Measurements from ENCODE around the gene MCC.

Gene MCC

GRCh38 chr5:113108485-113108884 is 379.8 kb downstream of the MCC start:
- no peaks in the 10 kb centered on the region for H3K36me3 ChIP-seq (ENCODE audit: control insufficient read depth in 2 of 2, insufficient read depth in 2 of 2, low read length in 2 of 2)
- no peaks in the 10 kb centered on the region for H3K9me3 ChIP-seq (ENCODE audit: control insufficient read depth in 2 of 2, low read length in 2 of 2)
- no peak overlapping the region for H3K9ac ChIP-seq (ENCODE audit: low read depth in 1 of 2, low read length in 2 of 2)
- H3K27ac ChIP-seq (ENCODE audit: low read depth in 2 of 2, low read length in 2 of 2), result no peak overlapping the region
- no peaks in the 10 kb centered on the region for H3K4me1 ChIP-seq (ENCODE audit: control insufficient read depth in 2 of 2, insufficient read depth in 2 of 2, low read length in 2 of 2)
- H3K27me3 ChIP-seq (ENCODE audit: control insufficient read depth in 2 of 2, insufficient read depth in 2 of 2, low read length in 2 of 2), result no peaks in the 10 kb centered on the region
- no peak overlapping the region for H3K4me3 ChIP-seq (ENCODE audit: low read length in 2 of 2)

- Histone ChIP-seq H3K4me1 (ENCODE audit: control insufficient read depth in 2 of 2, insufficient read depth in 2 of 2, low read length in 2 of 2) (no peaks in the 10 kb centered on the region), H3K9me3 (ENCODE audit: control insufficient read depth in 2 of 2, low read length in 2 of 2) (no peaks in the 10 kb centered on the region), H3K9ac (ENCODE audit: low read depth in 1 of 2, low read length in 2 of 2) (no peak overlapping the region), H3K27me3 (ENCODE audit: control insufficient read depth in 2 of 2, insufficient read depth in 2 of 2, low read length in 2 of 2) (no peaks in the 10 kb centered on the region), H3K36me3 (ENCODE audit: control insufficient read depth in 2 of 2, insufficient read depth in 2 of 2, low read length in 2 of 2) (no peaks in the 10 kb centered on the region), H3K27ac (ENCODE audit: low read depth in 2 of 2, low read length in 2 of 2) (no peak overlapping the region), H3K4me3 (ENCODE audit: low read length in 2 of 2) (no peak overlapping the region)
Observed at GRCh38 chr5:113106821-113107220, 381.4 kb downstream of the MCC start.

GRCh38 chr5:113105693-113106280 is 382.5 kb downstream of the MCC start:
- H3K9me3 ChIP-seq (ENCODE audit: control insufficient read depth in 2 of 2, low read length in 2 of 2), result no peaks in the 10 kb centered on the region
- no peak overlapping the region for H3K9ac ChIP-seq (ENCODE audit: low read depth in 1 of 2, low read length in 2 of 2)
- no peaks in the 10 kb centered on the region for H3K4me1 ChIP-seq (ENCODE audit: control insufficient read depth in 2 of 2, insufficient read depth in 2 of 2, low read length in 2 of 2)
- H3K27me3 ChIP-seq (ENCODE audit: control insufficient read depth in 2 of 2, insufficient read depth in 2 of 2, low read length in 2 of 2), result no peaks in the 10 kb centered on the region
- no peak overlapping the region for H3K4me3 ChIP-seq (ENCODE audit: low read length in 2 of 2)
- H3K36me3 ChIP-seq (ENCODE audit: control insufficient read depth in 2 of 2, insufficient read depth in 2 of 2, low read length in 2 of 2), result no peaks in the 10 kb centered on the region
- H3K27ac ChIP-seq (ENCODE audit: low read depth in 2 of 2, low read length in 2 of 2), result no peak overlapping the region

GRCh38 chr5:113103330-113103729 is 384.9 kb downstream of the MCC start:
- H3K4me1 ChIP-seq (ENCODE audit: control insufficient read depth in 2 of 2, insufficient read depth in 2 of 2, low read length in 2 of 2), result no peaks in the 10 kb centered on the region
- H3K27me3 ChIP-seq (ENCODE audit: control insufficient read depth in 2 of 2, insufficient read depth in 2 of 2, low read length in 2 of 2), result no peaks in the 10 kb centered on the region
- H3K27ac ChIP-seq (ENCODE audit: low read depth in 2 of 2, low read length in 2 of 2), result no peak overlapping the region
- H3K4me3 ChIP-seq (ENCODE audit: low read length in 2 of 2), result no peak overlapping the region
- no peak overlapping the region for H3K9ac ChIP-seq (ENCODE audit: low read depth in 1 of 2, low read length in 2 of 2)
- no peaks in the 10 kb centered on the region for H3K36me3 ChIP-seq (ENCODE audit: control insufficient read depth in 2 of 2, insufficient read depth in 2 of 2, low read length in 2 of 2)
- H3K9me3 ChIP-seq (ENCODE audit: control insufficient read depth in 2 of 2, low read length in 2 of 2), result no peaks in the 10 kb centered on the region

GRCh38 chr5:113102121-113102531 is 386.1 kb downstream of the MCC start:
- Histone ChIP-seq H3K4me1 (ENCODE audit: control insufficient read depth in 2 of 2, insufficient read depth in 2 of 2, low read length in 2 of 2) (no peaks in the 10 kb centered on the region), H3K9ac (ENCODE audit: low read depth in 1 of 2, low read length in 2 of 2) (no peak overlapping the region), H3K27me3 (ENCODE audit: control insufficient read depth in 2 of 2, insufficient read depth in 2 of 2, low read length in 2 of 2) (no peaks in the 10 kb centered on the region), H3K9me3 (ENCODE audit: control insufficient read depth in 2 of 2, low read length in 2 of 2) (no peaks in the 10 kb centered on the region), H3K36me3 (ENCODE audit: control insufficient read depth in 2 of 2, insufficient read depth in 2 of 2, low read length in 2 of 2) (no peaks in the 10 kb centered on the region), H3K27ac (ENCODE audit: low read depth in 2 of 2, low read length in 2 of 2) (no peak overlapping the region), H3K4me3 (ENCODE audit: low read length in 2 of 2) (no peak overlapping the region)

GRCh38 chr5:113100981-113101380 is 387.3 kb downstream of the MCC start:
- Histone ChIP-seq H3K4me1 (ENCODE audit: control insufficient read depth in 2 of 2, insufficient read depth in 2 of 2, low read length in 2 of 2) (no peaks in the 10 kb centered on the region), H3K9ac (ENCODE audit: low read depth in 1 of 2, low read length in 2 of 2) (no peak overlapping the region), H3K36me3 (ENCODE audit: control insufficient read depth in 2 of 2, insufficient read depth in 2 of 2, low read length in 2 of 2) (no peaks in the 10 kb centered on the region), H3K27me3 (ENCODE audit: control insufficient read depth in 2 of 2, insufficient read depth in 2 of 2, low read length in 2 of 2) (no peaks in the 10 kb centered on the region), H3K9me3 (ENCODE audit: control insufficient read depth in 2 of 2, low read length in 2 of 2) (no peaks in the 10 kb centered on the region), H3K27ac (ENCODE audit: low read depth in 2 of 2, low read length in 2 of 2) (no peak overlapping the region), H3K4me3 (ENCODE audit: low read length in 2 of 2) (no peak overlapping the region)

- Histone ChIP-seq H3K4me3 (ENCODE audit: low read length in 2 of 2) (no peak overlapping the region), H3K4me1 (ENCODE audit: control insufficient read depth in 2 of 2, insufficient read depth in 2 of 2, low read length in 2 of 2) (no peaks in the 10 kb centered on the region), H3K9ac (ENCODE audit: low read depth in 1 of 2, low read length in 2 of 2) (no peak overlapping the region), H3K27me3 (ENCODE audit: control insufficient read depth in 2 of 2, insufficient read depth in 2 of 2, low read length in 2 of 2) (no peaks in the 10 kb centered on the region), H3K9me3 (ENCODE audit: control insufficient read depth in 2 of 2, low read length in 2 of 2) (no peaks in the 10 kb centered on the region), H3K36me3 (ENCODE audit: control insufficient read depth in 2 of 2, insufficient read depth in 2 of 2, low read length in 2 of 2) (no peaks in the 10 kb centered on the region), H3K27ac (ENCODE audit: low read depth in 2 of 2, low read length in 2 of 2) (no peak overlapping the region)
Observed at GRCh38 chr5:113099822-113100221, 388.4 kb downstream of the MCC start.

GRCh38 chr5:113098378-113098777 is 389.9 kb downstream of the MCC start:
- Histone ChIP-seq H3K4me3 (ENCODE audit: low read length in 2 of 2) (no peak overlapping the region), H3K27ac (ENCODE audit: low read depth in 2 of 2, low read length in 2 of 2) (no peak overlapping the region), H3K27me3 (ENCODE audit: control insufficient read depth in 2 of 2, insufficient read depth in 2 of 2, low read length in 2 of 2) (no peaks in the 10 kb centered on the region), H3K36me3 (ENCODE audit: control insufficient read depth in 2 of 2, insufficient read depth in 2 of 2, low read length in 2 of 2) (no peaks in the 10 kb centered on the region), H3K4me1 (ENCODE audit: control insufficient read depth in 2 of 2, insufficient read depth in 2 of 2, low read length in 2 of 2) (no peaks in the 10 kb centered on the region), H3K9ac (ENCODE audit: low read depth in 1 of 2, low read length in 2 of 2) (no peak overlapping the region), H3K9me3 (ENCODE audit: control insufficient read depth in 2 of 2, low read length in 2 of 2) (no peaks in the 10 kb centered on the region)

- H3K9me3 ChIP-seq (ENCODE audit: control insufficient read depth in 2 of 2, low read length in 2 of 2), result no peaks in the 10 kb centered on the region
- H3K27me3 ChIP-seq (ENCODE audit: control insufficient read depth in 2 of 2, insufficient read depth in 2 of 2, low read length in 2 of 2), result no peaks in the 10 kb centered on the region
- H3K9ac ChIP-seq (ENCODE audit: low read depth in 1 of 2, low read length in 2 of 2), result no peak overlapping the region
- no peaks in the 10 kb centered on the region for H3K36me3 ChIP-seq (ENCODE audit: control insufficient read depth in 2 of 2, insufficient read depth in 2 of 2, low read length in 2 of 2)
- H3K4me1 ChIP-seq (ENCODE audit: control insufficient read depth in 2 of 2, insufficient read depth in 2 of 2, low read length in 2 of 2), result no peaks in the 10 kb centered on the region
- H3K27ac ChIP-seq (ENCODE audit: low read depth in 2 of 2, low read length in 2 of 2), result no peak overlapping the region
- no peak overlapping the region for H3K4me3 ChIP-seq (ENCODE audit: low read length in 2 of 2)
Observed at GRCh38 chr5:113095831-113096230, 392.4 kb downstream of the MCC start.

GRCh38 chr5:113093558-113093957 is 394.7 kb downstream of the MCC start:
- H3K9me3 ChIP-seq (ENCODE audit: control insufficient read depth in 2 of 2, low read length in 2 of 2), result no peaks in the 10 kb centered on the region
- H3K27me3 ChIP-seq (ENCODE audit: control insufficient read depth in 2 of 2, insufficient read depth in 2 of 2, low read length in 2 of 2), result no peaks in the 10 kb centered on the region
- no peak overlapping the region for H3K4me3 ChIP-seq (ENCODE audit: low read length in 2 of 2)
- no peaks in the 10 kb centered on the region for H3K4me1 ChIP-seq (ENCODE audit: control insufficient read depth in 2 of 2, insufficient read depth in 2 of 2, low read length in 2 of 2)
- H3K36me3 ChIP-seq (ENCODE audit: control insufficient read depth in 2 of 2, insufficient read depth in 2 of 2, low read length in 2 of 2), result no peaks in the 10 kb centered on the region
- H3K27ac ChIP-seq (ENCODE audit: low read depth in 2 of 2, low read length in 2 of 2), result no peak overlapping the region
- H3K9ac ChIP-seq (ENCODE audit: low read depth in 1 of 2, low read length in 2 of 2), result no peak overlapping the region

GRCh38 chr5:113092683-113093082 is 395.6 kb downstream of the MCC start:
- H3K36me3 ChIP-seq (ENCODE audit: control insufficient read depth in 2 of 2, insufficient read depth in 2 of 2, low read length in 2 of 2), result no peaks in the 10 kb centered on the region
- H3K4me3 ChIP-seq (ENCODE audit: low read length in 2 of 2), result no peak overlapping the region
- H3K27ac ChIP-seq (ENCODE audit: low read depth in 2 of 2, low read length in 2 of 2), result no peak overlapping the region
- no peak overlapping the region for H3K9ac ChIP-seq (ENCODE audit: low read depth in 1 of 2, low read length in 2 of 2)
- no peaks in the 10 kb centered on the region for H3K27me3 ChIP-seq (ENCODE audit: control insufficient read depth in 2 of 2, insufficient read depth in 2 of 2, low read length in 2 of 2)
- H3K4me1 ChIP-seq (ENCODE audit: control insufficient read depth in 2 of 2, insufficient read depth in 2 of 2, low read length in 2 of 2), result no peaks in the 10 kb centered on the region
- no peaks in the 10 kb centered on the region for H3K9me3 ChIP-seq (ENCODE audit: control insufficient read depth in 2 of 2, low read length in 2 of 2)

All from mucosa of rectum (tissue), 2 donors.